Prostate gland (tissue), 2 donors: ENCODE data around the gene EXTL1.

ENCODE experiments used
- CTCF ChIP-seq, 4 experiments: fragments of 200-600 bp in 2 of 4; fragments of 450-650 bp in 2 of 4; sonication (generic) in 2 of 4; IDR thresholded peaks; 1 replicate in 3 of 4; 2 replicates in 1 of 4; pipeline ENCODE4 v1.5.1; 2016 to 2019; ENCODE audit warnings: antibody characterized with exemption in 4 of 4, mild to moderate bottlenecking in 2 of 4, moderate library complexity in 2 of 4
- POLR2A ChIP-seq: fragments of 450-650 bp; IDR thresholded peaks from one replicate; pipeline ENCODE4 v1.6.1; 2016; ENCODE audit warnings: antibody characterized with exemption, mild to moderate bottlenecking
- POLR2AphosphoS5 ChIP-seq: sonication (generic); formaldehyde crosslinking; IDR thresholded peaks from one replicate; pipeline ENCODE4 v1.6.1; 2017; ENCODE audit warnings: antibody characterized with exemption

DNA sequence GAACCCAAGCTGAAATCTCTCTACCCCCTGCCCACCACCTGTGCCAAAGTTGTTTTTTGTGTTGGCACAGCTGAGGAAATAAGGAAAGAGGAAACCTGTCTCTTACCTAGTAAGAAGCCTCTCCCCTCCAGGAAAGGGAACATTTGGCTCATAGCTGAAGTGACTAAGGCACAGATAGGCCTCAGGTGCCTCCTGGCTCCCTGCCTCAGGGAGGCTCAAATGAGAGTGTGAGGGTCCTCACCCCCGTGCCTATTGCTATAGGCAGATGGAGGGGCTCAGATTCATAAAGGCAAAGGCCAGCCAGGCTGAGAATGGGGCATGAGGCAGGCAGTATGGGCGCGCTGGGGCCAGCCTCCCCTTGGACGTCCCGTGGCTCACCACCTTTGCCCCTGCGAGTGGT is 16.9 kb downstream of the EXTL1 start:
- TF ChIP-seq CTCF (IDR thresholded peaks at IDR 0.05) = no peak
- TF ChIP-seq POLR2A = no peak
- no peak for TF ChIP-seq POLR2AphosphoS5
